Central memory CD4-positive, alpha-beta T cell (primary cell): ENCODE measurements around the gene KMT2C.
"Not testable (repeated sequence)": the region's sequence is repeated elsewhere in the genome, so short reads cannot be mapped to it uniquely, and the experiment has no call there.

Experiments
- DNase-seq: peaks from one replicate; pipeline ENCODE4 v3.0.0; 2022

Gene KMT2C

GRCh38 chr7:152399344-152399743 is 36.5 kb downstream of the KMT2C start:
- DNase-seq, result no peak

- DNase-seq, result no peak
Observed at GRCh38 chr7:152395112-152395511, 40.7 kb downstream of the KMT2C start.

GRCh38 chr7:152394214-152394613 is 41.6 kb downstream of the KMT2C start:
- DNase-seq, result not testable (repeated sequence)

GRCh38 chr7:152392254-152392653 is 43.5 kb downstream of the KMT2C start:
- DNase-seq, result no peak

- DNase-seq, result not testable (repeated sequence)
Observed at GRCh38 chr7:152386136-152386764, 49.6 kb downstream of the KMT2C start.

GRCh38 chr7:152384235-152385200 is 51.3 kb downstream of the KMT2C start:
- not testable (repeated sequence) for DNase-seq

GRCh38 chr7:152383341-152384234 is 52.2 kb downstream of the KMT2C start:
- no peak for DNase-seq

GRCh38 chr7:152382244-152382643 is 53.6 kb downstream of the KMT2C start:
- no peak for DNase-seq

GRCh38 chr7:152380931-152381578 is 54.7 kb downstream of the KMT2C start:
- not testable (repeated sequence) for DNase-seq

GRCh38 chr7:152378497-152378896 is 57.3 kb downstream of the KMT2C start:
- DNase-seq, result not testable (repeated sequence)

GRCh38 chr7:152376716-152377484 is 58.9 kb downstream of the KMT2C start:
- not testable (repeated sequence) for DNase-seq

GRCh38 chr7:152370297-152370696 is 65.5 kb downstream of the KMT2C start:
- DNase-seq, result no peak

GRCh38 chr7:152369518-152369917 is 66.3 kb downstream of the KMT2C start:
- no peak for DNase-seq

- no peak for DNase-seq
Observed at GRCh38 chr7:152367170-152367569, 68.6 kb downstream of the KMT2C start.

- no peak for DNase-seq
Observed at GRCh38 chr7:152366662-152367061, 69.1 kb downstream of the KMT2C start.

GRCh38 chr7:152365982-152366603 is 69.7 kb downstream of the KMT2C start:
- no peak for DNase-seq

- no peak for DNase-seq
Observed at GRCh38 chr7:152363798-152364197, 72.0 kb downstream of the KMT2C start.

GRCh38 chr7:152362128-152362926 is 73.5 kb downstream of the KMT2C start:
- no peak for DNase-seq

- no peak for DNase-seq
Observed at GRCh38 chr7:152355474-152356057, 80.2 kb downstream of the KMT2C start.

GRCh38 chr7:152354061-152354460 is 81.7 kb downstream of the KMT2C start:
- DNase-seq, result no peak
